Activated CD4-positive, alpha-beta T cell treated with anti-CD3 and anti-CD28 coated beads, Interleukin-10, Interleukin-2, amounts not matched to agents 100 ng/mL and 50 ng/mL, durations not matched to agents 16 hours and 8 hours (primary cell): Measurements from ENCODE around the gene PKP1.
"Not testable (repeated sequence)": the region's sequence is repeated elsewhere in the genome, so short reads cannot be mapped to it uniquely, and the experiment has no call there.

Experiments
- DNase-seq: peaks from one replicate; pipeline ENCODE4 v3.0.0-alpha.2; 2020

The PKP1 gene

GRCh38 chr1:201282931-201283829 is at the start of gene PKP1:
PKP1 (plus strand) TSS chr1:201283506; CDS start chr1:201283703, 197 bp downstream.
- peak; percentile 22 for DNase-seq

GRCh38 chr1:201239646-201240045 is 43.7 kb upstream of the PKP1 start:
- DNase-seq, result not testable (repeated sequence)

- DNase-seq, result no peak
These were observed 43.1 kb upstream of the PKP1 start for GRCh38 chr1:201240171-201240570.

GRCh38 chr1:201241736-201242135 is 41.6 kb upstream of the PKP1 start:
- DNase-seq, result no peak

GRCh38 chr1:201245082-201245481 is 38.2 kb upstream of the PKP1 start:
- DNase-seq, result no peak

GRCh38 chr1:201248721-201249559 is 34.4 kb upstream of the PKP1 start:
- DNase-seq, result no peak

- no peak for DNase-seq
These were observed 32.8 kb upstream of the PKP1 start for GRCh38 chr1:201250326-201251011.

- no peak for DNase-seq
These were observed 31.9 kb upstream of the PKP1 start for GRCh38 chr1:201251411-201251810.

GRCh38 chr1:201251851-201252430 is 31.4 kb upstream of the PKP1 start:
- DNase-seq, result no peak

- DNase-seq, result no peak
These were observed 30.3 kb upstream of the PKP1 start for GRCh38 chr1:201252944-201253371.

- no peak for DNase-seq
These were observed 29.9 kb upstream of the PKP1 start for GRCh38 chr1:201253411-201253810.

- no peak for DNase-seq
These were observed 29.2 kb upstream of the PKP1 start for GRCh38 chr1:201253906-201254624.

- peak; percentile 66 for DNase-seq
These were observed 28.5 kb upstream of the PKP1 start for GRCh38 chr1:201254625-201255478.

- no peak for DNase-seq
These were observed 27.6 kb upstream of the PKP1 start for GRCh38 chr1:201255479-201256362.

- not testable (repeated sequence) for DNase-seq
These were observed 25.2 kb upstream of the PKP1 start for GRCh38 chr1:201258132-201258531.

GRCh38 chr1:201258763-201259230 is 24.5 kb upstream of the PKP1 start:
- no peak for DNase-seq

- DNase-seq, result no peak
These were observed 23.6 kb upstream of the PKP1 start for GRCh38 chr1:201259476-201260235.

- no peak for DNase-seq
These were observed 23.1 kb upstream of the PKP1 start for GRCh38 chr1:201260236-201260590.

GRCh38 chr1:201260648-201261311 is 22.5 kb upstream of the PKP1 start:
- no peak for DNase-seq
